Hematopoietic multipotent progenitor cell treated with erythropoietin and hydrocortisone succinate and interleukin-3 and kit ligand, for 15 days (in vitro differentiated cells): ENCODE measurements around the gene VPS54.
"Not testable (repeated sequence)": the region's sequence is repeated elsewhere in the genome, so short reads cannot be mapped to it uniquely, and the experiment has no call there.

Experiments
- DNase-seq: peaks from one replicate; pipeline ENCODE4 v3.0.0-alpha.2; 2015; ENCODE audit warnings: low spot score

VPS54 gene

GRCh38 chr2:64024259-64024949 lies 5.2 kb upstream of the VPS54 start:
- no peak for DNase-seq

DNA sequence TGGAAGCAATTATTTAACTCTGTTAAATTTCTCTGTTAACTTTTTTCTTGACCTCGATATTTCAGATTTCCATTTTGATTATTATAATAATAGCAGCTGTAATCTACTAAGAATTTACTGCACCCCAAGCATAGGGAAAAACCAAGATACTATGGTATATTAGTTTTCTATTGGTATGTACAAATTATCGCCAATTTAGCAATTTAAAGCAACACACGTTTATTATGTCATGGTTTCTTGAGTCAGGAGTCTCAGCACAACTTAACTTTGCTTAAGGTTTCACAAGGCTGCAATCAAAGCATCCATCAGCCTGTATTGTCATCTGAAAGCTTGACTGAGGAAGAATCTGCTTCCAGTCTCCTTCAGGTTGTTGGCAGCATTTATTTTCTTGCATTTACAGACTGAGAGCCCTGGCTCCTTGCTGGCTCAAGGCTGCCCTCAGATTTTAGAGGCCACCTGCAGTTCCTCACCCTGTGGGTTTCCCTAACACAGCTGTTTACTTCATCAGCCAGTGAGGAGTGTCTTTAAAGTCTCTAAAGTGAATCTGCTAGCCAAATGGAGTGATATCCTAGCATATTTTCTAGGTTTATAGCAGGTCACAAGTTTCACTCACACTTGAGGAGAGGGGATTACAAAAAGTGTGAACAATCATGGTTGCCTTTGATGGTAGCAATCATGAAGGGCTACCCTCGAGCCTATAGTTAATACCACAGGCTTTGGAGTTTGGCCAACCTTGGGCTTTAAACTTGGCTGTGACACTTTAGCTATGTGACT lies 4.4 kb upstream of the VPS54 start:
- DNase-seq, result no peak

GRCh38 chr2:64021578-64021977 lies 2.4 kb upstream of the VPS54 start:
- DNase-seq, result no peak

DNA sequence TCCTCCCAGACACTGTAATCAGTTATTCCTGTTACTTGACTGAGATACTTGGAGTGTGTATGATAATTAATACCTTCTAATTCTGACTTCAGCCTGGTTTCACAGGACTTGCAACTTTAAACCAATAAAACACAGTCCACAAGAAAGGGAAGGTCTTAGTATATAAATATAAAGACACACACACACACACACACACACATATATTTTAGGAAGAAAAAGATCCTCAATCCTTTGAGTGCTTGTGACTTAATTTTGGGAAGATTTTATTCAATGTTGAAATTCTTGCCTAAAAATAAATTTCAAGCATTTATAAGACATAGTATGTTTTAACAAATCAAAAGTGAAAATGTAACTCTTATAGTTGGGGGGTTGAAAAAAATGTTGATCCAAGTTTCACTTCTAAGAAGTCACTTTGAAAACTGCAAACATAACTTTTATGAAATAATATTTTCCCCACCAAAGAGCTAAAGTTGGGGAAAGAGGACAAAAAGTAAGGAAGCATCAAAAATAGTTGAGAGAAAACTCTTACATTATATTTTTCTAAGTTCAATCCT lies 824 bp upstream of the VPS54 start:
- peak; percentile 5 for DNase-seq

- DNase-seq, result no peak
Observed at GRCh38 chr2:64018701-64019082, 536 bp downstream of the VPS54 start.

- DNase-seq, result peak; percentile 11
Observed at GRCh38 chr2:64017811-64018700, 1.2 kb downstream of the VPS54 start.

DNA sequence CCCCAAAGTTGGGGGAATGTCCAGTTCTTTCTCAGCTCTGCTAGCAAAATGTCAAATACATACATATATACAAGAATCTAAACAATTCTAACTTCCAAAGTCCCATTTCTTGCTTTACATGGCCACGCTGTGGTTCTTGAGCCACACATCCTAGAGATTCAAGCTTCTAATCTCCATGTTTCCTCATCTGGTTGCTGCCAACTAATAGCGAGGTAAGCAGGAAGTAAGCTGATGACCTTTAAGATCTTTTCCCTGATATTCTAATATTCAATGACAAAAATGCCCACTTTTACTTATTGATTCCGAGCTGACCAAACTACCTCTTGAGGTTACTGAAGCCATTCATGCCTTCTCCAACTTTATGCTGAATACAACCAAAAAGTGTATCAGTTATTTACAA lies 3.3 kb downstream of the VPS54 start:
- no peak for DNase-seq

GRCh38 chr2:64015391-64015790 lies 3.8 kb downstream of the VPS54 start:
- no peak for DNase-seq

DNA sequence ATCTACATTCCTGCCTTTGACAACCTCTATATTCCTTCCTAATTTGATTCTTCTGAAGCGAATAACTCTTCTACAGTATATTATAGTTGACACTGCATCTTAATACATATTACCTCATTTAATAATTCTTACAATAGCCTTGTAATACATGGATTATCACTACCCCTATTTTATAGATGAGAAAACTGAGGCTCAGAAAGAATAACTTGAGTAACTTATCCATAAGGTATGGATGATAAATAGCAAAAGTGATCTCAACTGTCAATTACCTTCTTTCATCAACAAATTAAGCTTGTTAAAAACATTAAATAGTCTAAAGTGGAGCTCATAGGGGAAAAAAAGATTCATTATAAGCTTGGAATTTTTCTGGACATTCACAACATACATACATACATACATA lies 4.6 kb downstream of the VPS54 start:
- DNase-seq, result no peak

GRCh38 chr2:64013053-64013452 lies 6.2 kb downstream of the VPS54 start:
- DNase-seq, result no peak

GRCh38 chr2:64012115-64012514 lies 7.1 kb downstream of the VPS54 start:
- DNase-seq, result no peak

- DNase-seq, result no peak
Observed at GRCh38 chr2:64008434-64009009, 10.7 kb downstream of the VPS54 start.

- DNase-seq, result no peak
Observed at GRCh38 chr2:64007924-64008323, 11.3 kb downstream of the VPS54 start.

- DNase-seq, result no peak
Observed at GRCh38 chr2:64005707-64006356, 13.4 kb downstream of the VPS54 start.

DNA sequence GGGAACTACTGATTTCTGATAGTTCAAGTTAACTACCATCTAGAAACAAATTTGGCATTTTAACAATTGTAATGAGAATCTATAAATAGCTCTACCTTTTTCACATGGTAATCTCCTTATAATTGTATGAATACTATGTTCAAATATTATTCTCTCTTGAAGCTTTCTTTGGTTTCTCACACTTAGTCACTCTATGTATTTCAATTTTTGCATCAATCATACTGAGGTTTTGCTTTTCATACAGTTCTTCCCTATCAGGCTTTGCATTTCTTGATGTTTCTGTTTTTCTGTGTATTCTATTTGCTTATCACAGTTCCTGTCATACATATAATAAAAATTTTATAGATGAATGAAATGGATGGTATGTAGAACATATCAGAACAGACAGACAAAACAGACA lies 16.0 kb downstream of the VPS54 start:
- no peak for DNase-seq

GRCh38 chr2:64001382-64002101 lies 17.7 kb downstream of the VPS54 start:
- no peak for DNase-seq

GRCh38 chr2:64000630-64001381 lies 18.4 kb downstream of the VPS54 start:
- DNase-seq, result no peak

GRCh38 chr2:63999049-63999448 lies 20.2 kb downstream of the VPS54 start:
- no peak for DNase-seq

DNA sequence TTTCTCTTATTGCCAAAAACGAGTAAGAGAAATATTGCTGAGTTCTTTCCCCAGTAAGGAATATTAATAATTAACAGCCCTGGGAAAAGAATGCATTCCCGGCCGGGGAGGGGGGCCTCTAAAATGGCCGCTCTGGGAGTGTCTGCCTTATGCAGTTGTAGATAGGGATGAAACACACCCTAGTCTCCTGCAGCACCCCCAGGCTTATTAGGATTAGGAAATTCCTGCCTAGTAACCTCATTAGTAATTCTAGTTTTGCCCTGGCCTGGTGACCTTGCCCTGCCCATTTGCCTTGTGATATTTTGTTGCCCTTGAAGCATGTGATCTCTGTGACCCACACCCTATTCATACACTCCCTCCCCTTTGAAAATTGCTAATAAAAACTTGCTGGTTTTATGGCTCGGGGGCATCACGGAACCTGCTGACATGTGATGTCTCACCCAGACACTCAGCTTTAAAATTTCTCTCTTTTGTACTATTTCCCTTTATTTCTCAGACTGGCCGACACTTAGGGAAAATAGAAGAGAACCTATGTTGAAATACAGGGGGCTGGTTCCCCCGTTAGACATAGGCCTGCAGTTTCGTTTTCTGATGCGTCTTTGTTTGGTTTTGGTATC lies 22.5 kb downstream of the VPS54 start:
- DNase-seq, result not testable (repeated sequence)
